Fibroblast of mammary gland (primary cell): ENCODE results near the gene GRB7.

ENCODE experiments used
- DNase-seq: peaks from one replicate; pipeline ENCODE4 v3.0.0-alpha.2; 2010; ENCODE audit warnings: low read depth
- H3K4me3 ChIP-seq: 2 replicates; pipeline ENCODE4 v1.5.1; 2011; ENCODE audit warnings: low read depth, mild to moderate bottlenecking, low read length, moderate library complexity; ENCODE audit not compliant: control insufficient read depth
- CTCF ChIP-seq: conservative IDR thresholded peaks from 2 replicates; pipeline ENCODE4 v1.5.1; 2011; ENCODE audit warnings: low read depth, low read length, inconsistent platforms; ENCODE audit not compliant: control insufficient read depth, insufficient read depth

GRB7 gene

GRCh38 chr17:39782481-39782880, 44.7 kb downstream of the GRB7 start:
- no peak for DNase-seq
- no peak for TF ChIP-seq CTCF
- H3K4me3 ChIP-seq: no peak overlapping the region

- TF ChIP-seq CTCF: no peak
- no peak for DNase-seq
- no peak overlapping the region for H3K4me3 ChIP-seq
Observed at GRCh38 chr17:39782980-39783379, 45.2 kb downstream of the GRB7 start.

GRCh38 chr17:39787041-39787440, 49.3 kb downstream of the GRB7 start:
- no peak overlapping the region for H3K4me3 ChIP-seq
- no peak for TF ChIP-seq CTCF
- DNase-seq: no peak

- H3K4me3 ChIP-seq: no peak overlapping the region
- TF ChIP-seq CTCF: no peak
- no peak for DNase-seq
Observed at GRCh38 chr17:39787743-39788484, 50.2 kb downstream of the GRB7 start.

- DNase-seq: no peak
- no peak for TF ChIP-seq CTCF
- no peak overlapping the region for H3K4me3 ChIP-seq
Observed at GRCh38 chr17:39791111-39791992, 53.6 kb downstream of the GRB7 start.

- TF ChIP-seq CTCF: no peak
- H3K4me3 ChIP-seq: no peak overlapping the region
- DNase-seq: no peak
Observed at GRCh38 chr17:39792526-39793221, 54.9 kb downstream of the GRB7 start.
